Left renal pelvis (tissue), 4 donors: ENCODE results near the gene ACAP3. TPM values are rescaled to one million over a fixed set of nuclear protein-coding genes. Genes with fewer than 3 reads are reported as not detected.

ENCODE experiments used
- DNase-seq, 4 donors: peaks; one replicate each; pipeline ENCODE4 v3.0.0-alpha.2; 2013; ENCODE audit warnings: low read depth in 4 of 4, low spot score in 3 of 4
- polyA plus RNA-seq, 4 donors: library from polyadenylated mRNA; unstranded; fragments of 120-200 nt; gene quantifications; one replicate each; pipeline ENCODE4 v1.2.1, GENCODE V29; 2013; ENCODE audit not compliant: insufficient read length in 4 of 4

The ACAP3 gene
- polyA plus RNA-seq, 4 donors = 18.3 to 44.1 (median 34.0) TPM

GRCh38 chr1:1345860-1346500 lies 38.2 kb upstream of the ACAP3 start:
- DNase-seq = no peak

GRCh38 chr1:1345384-1345783 lies 37.7 kb upstream of the ACAP3 start:
- no peak for DNase-seq

- no peak for DNase-seq
Observed at GRCh38 chr1:1344655-1345361, 37.1 kb upstream of the ACAP3 start.

- no peak for DNase-seq
Observed at GRCh38 chr1:1343811-1344421, 36.2 kb upstream of the ACAP3 start.

GRCh38 chr1:1342584-1343115 lies 34.9 kb upstream of the ACAP3 start:
- DNase-seq = no peak

- DNase-seq = no peak
Observed at GRCh38 chr1:1342061-1342562, 34.4 kb upstream of the ACAP3 start.

- DNase-seq = no peak
Observed at GRCh38 chr1:1341549-1342021, 33.9 kb upstream of the ACAP3 start.

- DNase-seq = no peak
Observed at GRCh38 chr1:1340791-1341548, 33.2 kb upstream of the ACAP3 start.

GRCh38 chr1:1340185-1340584 lies 32.5 kb upstream of the ACAP3 start:
- DNase-seq = no peak

- DNase-seq = no peak
Observed at GRCh38 chr1:1338278-1338677, 30.5 kb upstream of the ACAP3 start.

- DNase-seq = no peak
Observed at GRCh38 chr1:1337793-1338147, 30.0 kb upstream of the ACAP3 start.

GRCh38 chr1:1336931-1337792 lies 29.4 kb upstream of the ACAP3 start:
- no peak for DNase-seq

GRCh38 chr1:1336446-1336845 lies 28.7 kb upstream of the ACAP3 start:
- DNase-seq = no peak

GRCh38 chr1:1335792-1336248 lies 28.1 kb upstream of the ACAP3 start:
- DNase-seq = no peak

GRCh38 chr1:1335283-1335682 lies 27.6 kb upstream of the ACAP3 start:
- DNase-seq = no peak

- no peak for DNase-seq
Observed at GRCh38 chr1:1334835-1335234, 27.1 kb upstream of the ACAP3 start.

GRCh38 chr1:1333551-1334241 lies 26.0 kb upstream of the ACAP3 start:
- no peak for DNase-seq

GRCh38 chr1:1332774-1333480 lies 25.2 kb upstream of the ACAP3 start:
- no peak for DNase-seq
